OCI-LY7 (cell line): ENCODE results near the gene CLDN22. TPM values are rescaled to one million over a fixed set of nuclear protein-coding genes. Genes with fewer than 3 reads are reported as not detected.

Experiments
- BruUV-seq: library from RNA; stranded (reverse); fragments of 400-500 nt; replicated peaks from 2 replicates; lab custom pipeline; 2021; lab: Mats Ljungman, UMichigan
- CTCF ChIA-PET: fragments of 300-600 bp; sonication (Branson Sonifier 250); formaldehyde crosslinking; loops from one replicate; lab custom pipeline; 2022; ENCODE audit warnings: antibody characterized with exemption; ENCODE audit not compliant: unreplicated experiment; lab: Charles Lee
- POLR2A ChIA-PET: fragments of 300-600 bp; sonication (Branson Sonifier 250); formaldehyde crosslinking; loops from one replicate; lab custom pipeline; 2022; ENCODE audit warnings: antibody characterized with exemption; lab: Charles Lee
- DNase-seq: peaks from one replicate; pipeline ENCODE4 v3.0.0-alpha.2; 2015; ENCODE audit warnings: low spot score
- H2AFZ ChIP-seq: fragments of 200-600 bp; sonication (generic), shearing (Covaris generic); 2 replicates; pipeline ENCODE4 v1.6.1; 2014; ENCODE audit warnings: mild to moderate bottlenecking, antibody characterized with exemption, low read length, moderate library complexity
- H3K27ac ChIP-seq: fragments of 200-600 bp; sonication (generic); 2 replicates; pipeline ENCODE4 v1.5.1; 2014; ENCODE audit warnings: mixed run types, low read depth, mild to moderate bottlenecking, moderate library complexity, low read length, inconsistent platforms; ENCODE audit not compliant: poor library complexity, severe bottlenecking
- H3K36me3 ChIP-seq: fragments of 200-600 bp; sonication (generic); 2 replicates; pipeline ENCODE4 v1.6.1; 2014; ENCODE audit warnings: mild to moderate bottlenecking, antibody characterized with exemption, low read length, moderate library complexity, mixed read lengths; ENCODE audit not compliant: insufficient read depth
- H3K4me1 ChIP-seq: fragments of 200-600 bp; sonication (generic); 2 replicates; pipeline ENCODE4 v1.5.1; 2014; ENCODE audit warnings: mild to moderate bottlenecking, low read length; ENCODE audit not compliant: insufficient read depth, poor library complexity, severe bottlenecking
- H3K4me2 ChIP-seq: fragments of 200-600 bp; sonication (generic); 2 replicates; pipeline ENCODE4 v1.6.1; 2014; ENCODE audit warnings: mild to moderate bottlenecking, low read length
- H3K4me3 ChIP-seq: fragments of 200-600 bp; sonication (generic); 2 replicates; pipeline ENCODE4 v1.5.1; 2014; ENCODE audit warnings: mild to moderate bottlenecking, low read depth, low read length; ENCODE audit not compliant: poor library complexity, severe bottlenecking
- H3K79me2 ChIP-seq: fragments of 200-600 bp; sonication (generic); 2 replicates; pipeline ENCODE4 v1.6.1; 2016; ENCODE audit warnings: low read depth, mild to moderate bottlenecking, low read length, moderate library complexity, mixed read lengths; ENCODE audit not compliant: insufficient read depth
- H3K9me2 ChIP-seq: fragments of 200-600 bp; sonication (generic); 2 replicates; pipeline ENCODE4 v1.6.1; 2016; ENCODE audit warnings: mild to moderate bottlenecking, low read length, mixed read lengths; ENCODE audit not compliant: insufficient read depth
- H3K9me3 ChIP-seq: fragments of 200-600 bp; sonication (generic); 2 replicates; pipeline ENCODE4 v1.6.1; 2014; ENCODE audit warnings: mild to moderate bottlenecking, mixed run types, low read length, mixed read lengths
- H4K20me1 ChIP-seq: fragments of 200-600 bp; sonication (generic); 2 replicates; pipeline ENCODE4 v1.6.1; 2014; ENCODE audit warnings: mild to moderate bottlenecking, antibody characterized with exemption, low read length, moderate library complexity, mixed read lengths; ENCODE audit not compliant: insufficient read depth
- EZH2phosphoT487 ChIP-seq: fragments of 200-600 bp; sonication (generic); IDR thresholded peaks from 2 replicates; pipeline ENCODE4 v1.6.1; 2018; ENCODE audit warnings: low read depth, borderline replicate concordance, mild to moderate bottlenecking, mixed run types, antibody characterized with exemption, low read length, moderate library complexity, mixed read lengths
- intact Hi-C: fragments of 100-400 bp; cut with micrococcal nuclease; formaldehyde crosslinking; loops from one replicate; pipeline ENCODE4 v1.10.0; 2022; ENCODE audit not compliant: unreplicated experiment
- total RNA-seq, 2 experiments: library from RNA; depleted of rRNA in 1 of 2; stranded (reverse); fragments of >200 nt in 1 of 2; shearing (Covaris generic) in 1 of 2; gene quantifications; 2 replicates each; pipeline ENCODE4 v1.2.3, GENCODE V29; 2014 to 2022
- TF ChIP-seq, protein P1 (sequence below): fragments of 200-600 bp; sonication (generic); conservative IDR thresholded peaks from 2 replicates; pipeline ENCODE4 v1.5.1; 2014; ENCODE audit warnings: mild to moderate bottlenecking, antibody characterized with exemption, low read length, moderate library complexity, mixed read lengths

CLDN22 gene
- total RNA-seq, 2 experiments from 2014 or later = not detected

DNA sequence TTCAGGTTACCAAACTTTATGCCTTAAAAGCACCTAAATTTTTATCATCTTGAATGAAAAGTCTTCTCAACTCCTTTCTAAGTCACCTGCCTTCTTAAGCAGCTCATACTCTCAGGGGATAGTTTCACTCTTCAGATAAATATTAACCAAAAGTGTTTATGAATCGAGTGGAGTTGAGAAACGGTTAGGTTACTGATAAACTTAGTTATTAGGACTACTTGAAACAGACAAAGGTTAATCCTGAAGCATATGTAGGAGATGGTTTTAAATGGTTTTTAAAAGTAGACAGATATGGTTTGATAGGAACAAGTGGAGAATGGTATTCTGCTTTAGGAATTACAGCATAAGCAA, 32.8 kb downstream of the CLDN22 start:
- CTCF ChIA-PET = no interaction called here
- H3K27ac ChIP-seq = no peak overlapping the region
- H3K9me3 ChIP-seq = no peaks in the 10 kb centered on the region
- H3K36me3 ChIP-seq = no peaks in the 10 kb centered on the region
- no peak for DNase-seq
- no peaks in the 10 kb centered on the region for H3K9me2 ChIP-seq
- no peaks in the 10 kb centered on the region for H3K4me1 ChIP-seq
- no peaks in the 10 kb centered on the region for H3K79me2 ChIP-seq
- H2AFZ ChIP-seq = no peak overlapping the region
- H3K4me3 ChIP-seq = no peak overlapping the region
- H3K4me2 ChIP-seq = no peak overlapping the region
- POLR2A ChIA-PET = no interaction called here
- intact Hi-C loops = no loop called here
- BruUV-seq = no TSS peak
- no peak for TF ChIP-seq EZH2phosphoT487
- TF ChIP-seq, protein P1, sequence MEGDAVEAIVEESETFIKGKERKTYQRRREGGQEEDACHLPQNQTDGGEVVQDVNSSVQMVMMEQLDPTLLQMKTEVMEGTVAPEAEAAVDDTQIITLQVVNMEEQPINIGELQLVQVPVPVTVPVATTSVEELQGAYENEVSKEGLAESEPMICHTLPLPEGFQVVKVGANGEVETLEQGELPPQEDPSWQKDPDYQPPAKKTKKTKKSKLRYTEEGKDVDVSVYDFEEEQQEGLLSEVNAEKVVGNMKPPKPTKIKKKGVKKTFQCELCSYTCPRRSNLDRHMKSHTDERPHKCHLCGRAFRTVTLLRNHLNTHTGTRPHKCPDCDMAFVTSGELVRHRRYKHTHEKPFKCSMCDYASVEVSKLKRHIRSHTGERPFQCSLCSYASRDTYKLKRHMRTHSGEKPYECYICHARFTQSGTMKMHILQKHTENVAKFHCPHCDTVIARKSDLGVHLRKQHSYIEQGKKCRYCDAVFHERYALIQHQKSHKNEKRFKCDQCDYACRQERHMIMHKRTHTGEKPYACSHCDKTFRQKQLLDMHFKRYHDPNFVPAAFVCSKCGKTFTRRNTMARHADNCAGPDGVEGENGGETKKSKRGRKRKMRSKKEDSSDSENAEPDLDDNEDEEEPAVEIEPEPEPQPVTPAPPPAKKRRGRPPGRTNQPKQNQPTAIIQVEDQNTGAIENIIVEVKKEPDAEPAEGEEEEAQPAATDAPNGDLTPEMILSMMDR = no peak
- H4K20me1 ChIP-seq = no peaks in the 10 kb centered on the region

DNA sequence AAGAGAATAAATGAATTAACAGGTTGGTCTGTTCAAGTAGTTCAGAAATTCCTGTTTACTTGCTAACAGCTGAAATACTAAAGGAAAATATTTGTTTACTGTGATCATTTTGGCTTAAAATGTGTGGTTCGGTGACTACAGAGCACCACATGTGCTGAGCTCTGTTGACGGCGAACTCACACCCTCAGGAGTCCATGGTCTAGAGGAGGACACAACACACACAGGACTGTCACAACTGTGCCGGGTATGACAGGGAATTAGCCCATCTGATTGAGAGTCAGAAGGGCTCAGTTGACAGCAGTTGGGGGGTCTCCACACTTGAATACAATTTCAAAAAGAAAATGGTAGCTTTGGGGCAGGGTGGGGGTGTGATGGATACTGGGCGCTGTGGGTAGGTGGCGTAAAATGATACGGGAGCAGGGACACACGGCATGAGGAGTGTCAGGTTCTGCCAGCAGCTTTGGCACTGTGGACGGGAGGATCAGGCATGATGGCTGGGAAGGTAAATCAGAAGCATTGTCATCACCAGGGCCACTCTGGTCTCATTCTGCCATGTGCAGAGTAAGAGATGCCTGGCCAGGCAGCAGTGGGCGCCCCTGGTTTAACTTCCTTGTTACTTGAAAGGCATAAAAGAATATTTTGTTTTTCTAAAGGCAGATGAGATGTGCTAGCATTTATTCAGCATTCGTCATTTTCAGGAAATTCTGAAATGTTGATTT, 33.3 kb downstream of the CLDN22 start:
- H3K9me3 ChIP-seq = no peaks in the 10 kb centered on the region
- no peaks in the 10 kb centered on the region for H3K4me1 ChIP-seq
- intact Hi-C loops = no loop called here
- BruUV-seq = no TSS peak
- no peaks in the 10 kb centered on the region for H3K36me3 ChIP-seq
- no peak overlapping the region for H3K4me3 ChIP-seq
- H4K20me1 ChIP-seq = no peaks in the 10 kb centered on the region
- TF ChIP-seq EZH2phosphoT487 = no peak
- TF ChIP-seq, protein P1 = no peak
- H3K4me2 ChIP-seq = no peak overlapping the region
- ChIA-PET POLR2A (no interaction called here), CTCF (no interaction called here)
- H3K9me2 ChIP-seq = no peaks in the 10 kb centered on the region
- H3K27ac ChIP-seq = no peak overlapping the region
- H3K79me2 ChIP-seq = no peaks in the 10 kb centered on the region
- no peak overlapping the region for H2AFZ ChIP-seq
- no peak for DNase-seq

DNA sequence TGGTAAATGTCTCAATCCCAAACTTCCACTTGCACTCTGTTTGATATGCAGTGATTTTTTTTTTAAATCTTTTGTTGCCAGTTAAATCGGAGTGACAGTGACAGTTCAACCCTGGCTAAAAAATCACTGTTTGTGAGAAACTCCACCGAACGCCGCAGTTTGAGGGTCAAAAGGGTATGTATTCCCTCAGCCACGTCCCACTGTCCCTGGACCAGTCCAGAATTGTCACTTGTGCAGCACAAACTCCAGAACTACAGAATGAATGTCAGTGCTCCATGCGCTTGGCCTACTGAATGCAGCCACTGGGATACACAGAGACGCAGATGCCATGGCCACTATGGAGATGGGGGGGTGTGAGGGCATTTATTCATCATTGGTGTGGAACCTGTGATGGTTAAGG, 34.2 kb downstream of the CLDN22 start:
- intact Hi-C loops = no loop called here
- BruUV-seq = no TSS peak
- Histone ChIP-seq H3K9me2 (no peaks in the 10 kb centered on the region), H3K27ac (no peak overlapping the region), H3K4me1 (no peaks in the 10 kb centered on the region), H3K4me3 (no peak overlapping the region), H3K36me3 (no peaks in the 10 kb centered on the region), H2AFZ (no peak overlapping the region), H3K79me2 (no peaks in the 10 kb centered on the region), H3K9me3 (no peaks in the 10 kb centered on the region), H4K20me1 (no peaks in the 10 kb centered on the region), H3K4me2 (no peak overlapping the region)
- CTCF ChIA-PET = no interaction called here
- POLR2A ChIA-PET = no interaction called here
- DNase-seq = no peak
- TF ChIP-seq, protein P1 = no peak
- TF ChIP-seq EZH2phosphoT487 = no peak
